Endodermal cell (in vitro differentiated cells): Measurements from ENCODE around the gene SLC5A1. TPM values are rescaled to one million over a fixed set of nuclear protein-coding genes. Genes with fewer than 3 reads are reported as not detected.
"Not testable (repeated sequence)": the region's sequence is repeated elsewhere in the genome, so short reads cannot be mapped to it uniquely, and the experiment has no call there.

Experiments
- DNase-seq: peaks from one replicate; pipeline ENCODE4 v3.0.0-alpha.2; 2017
- H3K27ac ChIP-seq: 2 replicates; pipeline ENCODE4 v1.5.1; 2013; ENCODE audit warnings: mild to moderate bottlenecking, low read depth, low read length, moderate library complexity
- H3K27me3 ChIP-seq: 2 replicates; pipeline ENCODE4 v1.6.1; 2013; ENCODE audit warnings: mild to moderate bottlenecking, low read length, moderate library complexity; ENCODE audit not compliant: insufficient read depth, control insufficient read depth, poor library complexity, severe bottlenecking
- H3K36me3 ChIP-seq: 2 replicates; pipeline ENCODE4 v1.7.0; 2013; ENCODE audit warnings: mild to moderate bottlenecking, low read length, moderate library complexity; ENCODE audit not compliant: control insufficient read depth, insufficient read depth
- H3K4me1 ChIP-seq: one replicate; pipeline ENCODE4 v1.7.0; 2013; ENCODE audit warnings: low read length; ENCODE audit not compliant: control insufficient read depth, insufficient read depth
- H3K4me3 ChIP-seq: 2 replicates; pipeline ENCODE4 v1.5.1; 2013; ENCODE audit warnings: mild to moderate bottlenecking, low read length, moderate library complexity
- H3K9ac ChIP-seq: 2 replicates; pipeline ENCODE4 v1.6.1; 2013; ENCODE audit warnings: mild to moderate bottlenecking, low read length, moderate library complexity; ENCODE audit not compliant: poor library complexity, severe bottlenecking; ENCODE audit errors: extremely low read depth
- H3K9me3 ChIP-seq: 2 replicates; pipeline ENCODE4 v1.6.1; 2013; ENCODE audit warnings: mild to moderate bottlenecking, low read length, moderate library complexity; ENCODE audit not compliant: control insufficient read depth
- H3K27ac Mint-ChIP-seq: 2 replicates; pipeline ENCODE4 v1.8.0; 2020; ENCODE audit warnings: mixed read lengths
- H3K27me3 Mint-ChIP-seq: 2 replicates; pipeline ENCODE4 v1.8.0; 2021; ENCODE audit warnings: mild to moderate bottlenecking, mixed read lengths; ENCODE audit not compliant: insufficient read depth
- H3K36me3 Mint-ChIP-seq: 2 replicates; pipeline ENCODE4 v1.8.0; 2020; ENCODE audit warnings: low read depth, mixed read lengths
- H3K4me1 Mint-ChIP-seq: 2 replicates; pipeline ENCODE4 v1.8.0; 2020; ENCODE audit warnings: mixed read lengths
- H3K4me3 Mint-ChIP-seq: 2 replicates; pipeline ENCODE4 v1.8.0; 2020; ENCODE audit warnings: mild to moderate bottlenecking, moderate library complexity, mixed read lengths
- H3K9me3 Mint-ChIP-seq: 2 replicates; pipeline ENCODE4 v1.8.0; 2020; ENCODE audit warnings: mild to moderate bottlenecking, mixed read lengths
- WGBS, 2 experiments: methylation state at CpG; one replicate each; pipeline versions ENCODE4 v1.1.5 to v1.1.7; 2013; ENCODE audit warnings: missing lambda C conversion rate in 2 of 2, mixed read lengths in 1 of 2; ENCODE audit not compliant: insufficient coverage in 1 of 2, insufficient read length in 1 of 2; 5-methylcytosine and 5-hydroxymethylcytosine counted together
- total RNA-seq, 2 donors: library from RNA; stranded (reverse); fragmentation: NEBNext Ultra II Directional in 1 of 2; extraction: Animal tissue kit (Norgen Biotek cat#: 25700) in 1 of 2; gene quantifications; 2 replicates in 1 of 2; 3 replicates in 1 of 2; pipeline ENCODE4 v1.2.1, GENCODE V29; 2021
- TF ChIP-seq, protein P1 (sequence below): fragments of 200-600 bp; sonication (generic); conservative IDR thresholded peaks from 2 replicates; pipeline ENCODE4 v1.5.0; 2021; ENCODE audit warnings: antibody characterized with exemption, mild to moderate bottlenecking

SLC5A1 gene
- total RNA-seq, 2 donors from 2014 or later: not detected

DNA sequence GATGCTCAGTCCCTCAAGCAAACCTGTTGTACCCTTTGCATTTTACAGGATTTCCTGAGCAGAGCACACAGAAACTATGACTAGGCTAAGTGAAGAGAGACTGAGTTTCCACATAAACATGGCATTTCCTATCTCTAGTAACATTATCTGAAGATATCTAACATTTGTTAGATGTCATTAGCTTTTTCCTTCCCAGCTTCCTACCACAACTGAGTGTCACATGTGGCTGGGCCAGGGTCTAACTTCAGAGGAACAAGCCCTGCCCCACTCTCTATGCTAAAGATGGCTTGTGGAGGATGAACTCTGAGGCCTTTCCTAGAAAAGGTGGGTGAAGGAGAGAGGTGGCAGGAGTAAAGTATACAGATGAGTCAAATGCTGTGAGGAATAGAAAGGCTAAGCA lies 99.5 kb downstream of the SLC5A1 start:
- H3K27me3 Mint-ChIP-seq: no peaks in the 10 kb centered on the region
- DNase-seq: no peak
- Histone ChIP-seq H3K36me3 (no peaks in the 10 kb centered on the region), H3K27ac (no peak overlapping the region), H3K4me1 (no peaks in the 10 kb centered on the region), H3K9ac (no peak overlapping the region), H3K27me3 (no peaks in the 10 kb centered on the region), H3K9me3 (peaks cover 2% of the 10 kb centered on the region), H3K4me3 (no peak overlapping the region)
- peaks cover 16% of the 10 kb centered on the region for H3K9me3 Mint-ChIP-seq
- H3K4me1 Mint-ChIP-seq: peaks cover 24% of the 10 kb centered on the region
- H3K36me3 Mint-ChIP-seq: peaks cover 6% of the 10 kb centered on the region
- H3K4me3 Mint-ChIP-seq: no peak overlapping the region
- H3K27ac Mint-ChIP-seq: no peak overlapping the region
- TF ChIP-seq, protein P1, sequence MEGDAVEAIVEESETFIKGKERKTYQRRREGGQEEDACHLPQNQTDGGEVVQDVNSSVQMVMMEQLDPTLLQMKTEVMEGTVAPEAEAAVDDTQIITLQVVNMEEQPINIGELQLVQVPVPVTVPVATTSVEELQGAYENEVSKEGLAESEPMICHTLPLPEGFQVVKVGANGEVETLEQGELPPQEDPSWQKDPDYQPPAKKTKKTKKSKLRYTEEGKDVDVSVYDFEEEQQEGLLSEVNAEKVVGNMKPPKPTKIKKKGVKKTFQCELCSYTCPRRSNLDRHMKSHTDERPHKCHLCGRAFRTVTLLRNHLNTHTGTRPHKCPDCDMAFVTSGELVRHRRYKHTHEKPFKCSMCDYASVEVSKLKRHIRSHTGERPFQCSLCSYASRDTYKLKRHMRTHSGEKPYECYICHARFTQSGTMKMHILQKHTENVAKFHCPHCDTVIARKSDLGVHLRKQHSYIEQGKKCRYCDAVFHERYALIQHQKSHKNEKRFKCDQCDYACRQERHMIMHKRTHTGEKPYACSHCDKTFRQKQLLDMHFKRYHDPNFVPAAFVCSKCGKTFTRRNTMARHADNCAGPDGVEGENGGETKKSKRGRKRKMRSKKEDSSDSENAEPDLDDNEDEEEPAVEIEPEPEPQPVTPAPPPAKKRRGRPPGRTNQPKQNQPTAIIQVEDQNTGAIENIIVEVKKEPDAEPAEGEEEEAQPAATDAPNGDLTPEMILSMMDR: no peak

DNA sequence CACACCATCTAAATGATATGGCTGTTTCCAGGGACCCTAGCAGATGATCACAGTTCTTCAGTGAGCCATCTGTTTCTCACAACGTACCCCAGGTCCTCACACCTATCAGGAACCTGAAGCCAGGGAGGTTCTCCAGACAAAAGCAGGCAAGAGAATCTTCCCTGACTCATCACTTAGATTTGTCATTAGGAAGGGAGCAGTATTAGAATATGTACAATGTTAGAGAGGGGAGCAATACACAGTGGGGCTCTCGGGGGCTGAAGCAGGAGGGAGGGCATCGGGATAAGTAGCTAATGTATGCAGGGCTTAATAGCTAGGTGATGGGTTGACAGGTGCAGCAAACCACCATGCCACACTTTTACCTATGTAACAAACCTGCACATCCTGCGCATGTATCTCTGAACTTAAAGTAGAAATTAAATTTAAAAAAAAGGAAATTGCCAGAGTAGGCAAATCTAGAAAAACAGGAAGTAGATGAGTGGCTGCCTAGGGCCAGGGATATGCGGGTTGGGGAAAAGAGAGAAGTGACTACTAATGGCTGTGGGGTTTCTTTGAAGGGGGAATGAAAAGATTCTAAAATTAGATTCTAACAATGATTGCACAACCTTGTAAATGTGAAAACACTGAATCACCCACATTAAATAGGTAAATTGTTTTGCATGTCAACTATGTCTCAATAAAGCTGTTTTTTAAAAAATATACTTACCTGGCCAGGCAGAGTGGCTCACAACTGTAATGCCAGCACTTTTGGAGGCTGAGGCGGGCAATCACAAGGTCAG lies 101.6 kb downstream of the SLC5A1 start:
- Mint-ChIP-seq H3K9me3 (peaks cover 14% of the 10 kb centered on the region), H3K27me3 (no peaks in the 10 kb centered on the region), H3K4me3 (no peak overlapping the region), H3K4me1 (peaks cover 7% of the 10 kb centered on the region), H3K36me3 (peaks cover 9% of the 10 kb centered on the region), H3K27ac (no peak overlapping the region)
- Histone ChIP-seq H3K4me3 (no peak overlapping the region), H3K4me1 (no peaks in the 10 kb centered on the region), H3K9me3 (no peaks in the 10 kb centered on the region), H3K27me3 (no peaks in the 10 kb centered on the region), H3K36me3 (no peaks in the 10 kb centered on the region), H3K27ac (no peak overlapping the region), H3K9ac (no peak overlapping the region)
- no peak for DNase-seq
- TF ChIP-seq, protein P1: no peak
- WGBS, 2 experiments: 98 to 100% methylated on average over 2 to 6 of the region's 6 CpGs

DNA sequence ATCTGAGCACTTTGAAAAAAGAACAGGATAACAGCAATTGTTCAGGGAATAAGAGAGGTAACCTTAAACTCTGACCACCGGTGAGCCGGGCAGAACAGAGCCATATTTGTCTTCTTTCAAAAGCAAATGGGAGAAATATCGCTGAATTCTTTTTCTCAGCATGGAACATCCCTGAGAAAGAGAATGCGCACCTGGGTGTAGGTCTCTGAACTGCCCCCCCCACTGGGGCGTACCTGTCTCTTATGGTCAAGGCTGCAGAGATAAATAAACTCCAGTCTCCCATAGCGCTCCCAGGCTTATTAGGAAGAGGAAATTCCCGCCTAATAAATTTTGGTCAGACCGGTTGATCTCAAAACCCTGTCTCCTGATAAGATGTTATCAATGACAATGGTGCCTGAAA lies 104.1 kb downstream of the SLC5A1 start:
- not testable (repeated sequence) for H3K27ac Mint-ChIP-seq, H3K27me3 ChIP-seq, H3K4me3 Mint-ChIP-seq, DNase-seq, H3K9ac ChIP-seq, H3K9me3 ChIP-seq, H3K4me3 ChIP-seq, H3K4me1 Mint-ChIP-seq, H3K36me3 Mint-ChIP-seq, H3K27me3 Mint-ChIP-seq, H3K36me3 ChIP-seq, H3K4me1 ChIP-seq, H3K27ac ChIP-seq
- peaks cover 14% of the 10 kb centered on the region for H3K9me3 Mint-ChIP-seq
- 78 to 93% methylated on average over 3 to 8 of the region's 8 CpGs for WGBS, 2 experiments

- H3K9ac ChIP-seq, H3K4me3 ChIP-seq, H3K27ac Mint-ChIP-seq, H3K4me1 Mint-ChIP-seq, H3K27ac ChIP-seq, H3K36me3 ChIP-seq, DNase-seq, H3K27me3 ChIP-seq, H3K9me3 ChIP-seq, H3K27me3 Mint-ChIP-seq, H3K36me3 Mint-ChIP-seq, H3K4me3 Mint-ChIP-seq, H3K4me1 ChIP-seq: not testable (repeated sequence)
- WGBS, 2 experiments: 88 to 96% methylated on average over 3 to 4 of the region's 4 CpGs
- peaks cover 14% of the 10 kb centered on the region for H3K9me3 Mint-ChIP-seq
These were observed 105.3 kb downstream of the SLC5A1 start for GRCh38 chr22:32148372-32148771.

GRCh38 chr22:32150647-32151046 lies 107.6 kb downstream of the SLC5A1 start:
- H3K4me1 Mint-ChIP-seq, H3K27me3 ChIP-seq, H3K9me3 ChIP-seq, DNase-seq, H3K9ac ChIP-seq, H3K27ac Mint-ChIP-seq, H3K27me3 Mint-ChIP-seq, H3K36me3 ChIP-seq, H3K4me1 ChIP-seq, H3K4me3 Mint-ChIP-seq, H3K36me3 Mint-ChIP-seq, H3K27ac ChIP-seq, H3K4me3 ChIP-seq: not testable (repeated sequence)
- H3K9me3 Mint-ChIP-seq: peaks cover 14% of the 10 kb centered on the region
- 84 to 91% methylated on average over 6 to 7 of the region's 7 CpGs for WGBS, 2 experiments

DNA sequence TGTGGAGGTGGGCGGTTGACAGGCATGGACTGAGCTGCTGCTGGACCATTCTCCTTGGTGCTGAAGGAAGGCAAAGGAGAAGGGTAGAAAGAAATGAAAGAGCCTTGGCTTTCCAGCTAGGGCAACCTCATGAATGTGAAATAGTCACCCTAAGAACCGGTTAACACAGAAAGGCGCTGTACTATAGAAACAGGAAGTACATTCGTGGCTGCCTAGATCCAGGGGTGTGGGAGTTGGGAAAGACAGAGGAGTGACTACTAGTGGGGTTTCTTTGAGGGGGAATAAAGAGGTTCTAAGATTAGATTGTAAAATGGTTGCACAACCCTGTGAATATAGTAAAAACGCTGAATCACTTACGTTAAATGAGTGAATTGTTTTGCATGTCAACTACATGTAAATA lies 108.6 kb downstream of the SLC5A1 start:
- not testable (repeated sequence) for H3K27ac Mint-ChIP-seq, H3K9me3 ChIP-seq, H3K9ac ChIP-seq, DNase-seq, H3K27ac ChIP-seq, H3K36me3 Mint-ChIP-seq, H3K4me3 ChIP-seq, H3K27me3 ChIP-seq, H3K4me1 ChIP-seq, H3K4me1 Mint-ChIP-seq, H3K36me3 ChIP-seq, H3K4me3 Mint-ChIP-seq, H3K27me3 Mint-ChIP-seq
- H3K9me3 Mint-ChIP-seq: peaks cover 14% of the 10 kb centered on the region
- 80 to 84% methylated on average over 5 to 6 of the region's 6 CpGs for WGBS, 2 experiments
